SW 1271 (cell line): ENCODE measurements around the gene OR4D10.

Experiments
- DNase-seq, 2 experiments: peaks; one replicate each; lab custom pipeline; 2025; lab: John Stamatoyannopoulos, UW

The OR4D10 gene

DNA sequence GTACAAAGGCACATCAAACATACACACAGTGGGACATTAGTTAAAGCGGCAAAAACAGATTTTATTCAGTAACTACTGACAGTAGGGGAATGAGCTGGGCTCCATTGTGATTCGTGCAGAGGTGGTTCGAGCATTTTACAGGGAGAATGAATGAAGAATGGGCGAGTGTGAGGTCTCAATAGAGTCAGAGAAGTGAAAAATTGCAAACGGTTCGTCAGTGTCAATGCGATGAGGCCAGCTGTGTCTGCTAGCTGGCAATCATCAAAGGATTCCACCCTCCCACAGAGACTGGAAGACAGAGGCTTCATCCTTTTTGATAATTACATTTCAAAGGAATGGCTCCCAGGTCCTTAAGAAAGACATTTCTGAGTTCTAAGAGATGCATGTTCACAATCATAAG is 55.6 kb downstream of the OR4D10 start:
- DNase-seq: no peak
